Smooth muscle cell (in vitro differentiated cells): ENCODE results near the gene CPNE5. TPM values are rescaled to one million over a fixed set of nuclear protein-coding genes. Genes with fewer than 3 reads are reported as not detected.

Source experiments
- DNase-seq: peaks from one replicate; lab custom pipeline; 2025; ENCODE audit not compliant: unreplicated experiment; lab: John Stamatoyannopoulos, UW
- H2AFZ ChIP-seq: fragments of 200-600 bp; sonication (generic); 2 replicates; pipeline ENCODE4 v1.6.0; 2016; ENCODE audit warnings: antibody characterized with exemption, low read depth, mild to moderate bottlenecking
- H3F3A ChIP-seq: fragments of 200-600 bp; sonication (generic); 2 replicates; pipeline ENCODE4 v1.6.0; 2017; ENCODE audit warnings: antibody characterized with exemption, low read depth
- H3K27ac ChIP-seq: fragments of 200-600 bp; sonication (generic); 2 replicates; pipeline ENCODE4 v1.5.1; 2016; ENCODE audit warnings: low read depth, mild to moderate bottlenecking
- H3K27me3 ChIP-seq: fragments of 200-600 bp; sonication (generic); 2 replicates; pipeline ENCODE4 v1.6.1; 2016; ENCODE audit warnings: low read depth, mild to moderate bottlenecking
- H3K36me3 ChIP-seq: fragments of 200-600 bp; sonication (generic); 2 replicates; pipeline ENCODE4 v1.5.1; 2016; ENCODE audit warnings: low read depth
- H3K4me1 ChIP-seq: fragments of 200-600 bp; sonication (generic); 2 replicates; pipeline ENCODE4 v1.5.1; 2016; ENCODE audit warnings: low read depth
- H3K4me2 ChIP-seq: fragments of 200-600 bp; sonication (generic); 2 replicates; pipeline ENCODE4 v1.6.0; 2016; ENCODE audit warnings: mild to moderate bottlenecking
- H3K4me3 ChIP-seq: fragments of 200-600 bp; sonication (generic); 2 replicates; pipeline ENCODE4 v1.5.1; 2016; ENCODE audit warnings: mild to moderate bottlenecking
- H3K79me2 ChIP-seq: fragments of 200-600 bp; sonication (generic); 2 replicates; pipeline ENCODE4 v1.6.0; 2016; ENCODE audit warnings: low read depth, mild to moderate bottlenecking
- H3K9ac ChIP-seq: fragments of 200-600 bp; sonication (generic); 2 replicates; pipeline ENCODE4 v1.6.0; 2016; ENCODE audit warnings: low read depth
- H3K9me3 ChIP-seq: fragments of 200-600 bp; sonication (generic); replicated peaks from 2 replicates; pipeline ENCODE4 v1.5.1; 2016; ENCODE audit warnings: low read depth
- H4K20me1 ChIP-seq: fragments of 200-600 bp; sonication (generic); 2 replicates; pipeline ENCODE4 v1.6.0; 2016; ENCODE audit warnings: low read depth
- CTCF ChIP-seq: fragments of 200-600 bp; sonication (generic); IDR thresholded peaks from 2 replicates; pipeline ENCODE4 v1.5.1; 2017; ENCODE audit warnings: borderline replicate concordance, mild to moderate bottlenecking, antibody characterized with exemption; ENCODE audit not compliant: insufficient read depth, poor library complexity, severe bottlenecking
- whole genome bisulfite sequencing: methylation state at CpG from one replicate; pipeline ENCODE4 v1.1.7; 2016; ENCODE audit warnings: low lambda C conversion rate; 5-methylcytosine and 5-hydroxymethylcytosine counted together
- polyA plus RNA-seq: library from polyadenylated mRNA; unstranded; fragments of >200 nt; fragmentation: Nextera tagmentation; extraction: Ambion mirVana; gene quantifications from 2 replicates; pipeline ENCODE4 v1.2.1, GENCODE V29; 2016
- total RNA-seq: library from RNA; depleted of rRNA; stranded (reverse); fragments of >200 nt; gene quantifications from 2 replicates; pipeline ENCODE4 v1.2.3, GENCODE V29; 2014

CPNE5 gene
- total and polyA plus RNA-seq, 2 experiments from 2014 or later, result 1.0 TPM; not detected in 1

GRCh38 chr6:36752886-36753506 lies 86.2 kb downstream of the CPNE5 start:
- Histone ChIP-seq H3K36me3 (no peaks in the 10 kb centered on the region), H3K27ac (no peak overlapping the region), H3K79me2 (no peaks in the 10 kb centered on the region), H3K9me3 (no peaks in the 10 kb centered on the region), H3K27me3 (no peaks in the 10 kb centered on the region), H2AFZ (no peak overlapping the region), H3K4me1 (no peaks in the 10 kb centered on the region), H3F3A (no peaks in the 10 kb centered on the region), H3K9ac (no peak overlapping the region), H4K20me1 (no peaks in the 10 kb centered on the region), H3K4me2 (no peak overlapping the region), H3K4me3 (no peak overlapping the region)
- TF ChIP-seq CTCF, result no peak
- no peak for DNase-seq
- 85% methylated on average over 6 of the region's 6 CpGs for WGBS

GRCh38 chr6:36752187-36752885 lies 86.9 kb downstream of the CPNE5 start:
- Histone ChIP-seq H3K9ac (no peak overlapping the region), H3K4me1 (no peaks in the 10 kb centered on the region), H3K4me2 (no peak overlapping the region), H3K27ac (no peak overlapping the region), H2AFZ (no peak overlapping the region), H3K36me3 (no peaks in the 10 kb centered on the region), H4K20me1 (no peaks in the 10 kb centered on the region), H3F3A (no peaks in the 10 kb centered on the region), H3K27me3 (no peaks in the 10 kb centered on the region), H3K4me3 (no peak overlapping the region), H3K9me3 (no peaks in the 10 kb centered on the region), H3K79me2 (no peaks in the 10 kb centered on the region)
- no peak for DNase-seq
- no peak for TF ChIP-seq CTCF
- 90% methylated on average over 6 of the region's 6 CpGs for WGBS

DNA sequence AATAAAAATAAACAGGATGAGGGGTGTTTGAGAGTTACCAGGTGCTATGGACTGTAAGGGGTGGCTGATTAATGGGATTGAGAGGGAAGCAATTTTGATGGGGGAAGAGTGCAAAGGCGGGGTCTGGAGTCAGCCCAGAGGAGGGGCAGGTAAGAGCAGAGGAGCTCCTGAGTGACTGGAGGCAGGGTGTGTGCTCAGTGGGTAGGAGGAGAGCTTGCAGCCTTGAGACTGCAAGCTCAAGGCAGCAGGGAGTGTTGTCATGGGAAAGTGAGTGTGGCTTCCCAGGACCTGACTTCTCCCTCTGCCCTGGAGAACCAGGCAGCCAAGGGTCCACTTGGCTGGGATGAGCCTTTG lies 87.4 kb downstream of the CPNE5 start:
- Histone ChIP-seq H3K4me3 (no peak overlapping the region), H3K36me3 (no peaks in the 10 kb centered on the region), H3K27ac (no peak overlapping the region), H2AFZ (no peak overlapping the region), H3K4me2 (no peak overlapping the region), H3K9ac (no peak overlapping the region), H3K4me1 (no peaks in the 10 kb centered on the region), H4K20me1 (no peaks in the 10 kb centered on the region), H3F3A (no peaks in the 10 kb centered on the region), H3K79me2 (no peaks in the 10 kb centered on the region), H3K27me3 (no peaks in the 10 kb centered on the region), H3K9me3 (no peaks in the 10 kb centered on the region)
- no peak for DNase-seq
- TF ChIP-seq CTCF, result no peak
- WGBS, result 0% methylated on average over 1 of the region's 1 CpG

DNA sequence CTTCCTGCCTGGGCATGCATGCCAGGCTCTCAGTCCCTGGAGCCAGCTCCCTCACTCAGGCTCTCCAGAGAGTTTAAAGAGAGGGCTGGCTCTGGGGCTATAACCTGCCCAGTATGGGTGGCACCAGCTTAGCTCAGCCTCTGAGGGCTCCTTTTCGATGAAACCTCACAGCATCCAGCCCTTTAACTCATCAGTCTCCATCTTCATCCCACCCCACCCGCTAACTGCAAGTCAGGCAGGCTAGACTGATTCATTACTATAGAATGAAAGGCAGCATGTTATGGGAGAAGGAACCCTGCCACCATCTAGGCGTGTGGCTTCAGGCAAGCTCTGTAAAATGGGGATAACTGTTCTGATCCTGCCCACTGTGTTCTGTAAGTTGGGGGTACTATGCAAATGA lies 88.2 kb downstream of the CPNE5 start:
- no peaks in the 10 kb centered on the region for H3K9me3 ChIP-seq
- H3K4me3 ChIP-seq, result no peak overlapping the region
- no peak overlapping the region for H3K9ac ChIP-seq
- TF ChIP-seq CTCF, result no peak
- no peaks in the 10 kb centered on the region for H3K79me2 ChIP-seq
- no peak overlapping the region for H2AFZ ChIP-seq
- WGBS, result 80% methylated on average over 3 of the region's 3 CpGs
- no peak overlapping the region for H3K4me2 ChIP-seq
- no peaks in the 10 kb centered on the region for H3K36me3 ChIP-seq
- no peak overlapping the region for H3K27ac ChIP-seq
- no peaks in the 10 kb centered on the region for H3K27me3 ChIP-seq
- H4K20me1 ChIP-seq, result no peaks in the 10 kb centered on the region
- DNase-seq, result no peak
- no peaks in the 10 kb centered on the region for H3K4me1 ChIP-seq
- no peaks in the 10 kb centered on the region for H3F3A ChIP-seq
